ENCODE results near the gene GAL3ST2. TPM values are rescaled to one million over a fixed set of nuclear protein-coding genes. Genes with fewer than 3 reads are reported as not detected.

GAL3ST2 gene
- total RNA-seq (ENCODE audit: low replicate concordance): 0.23 TPM in 1 of 2 replicates, not detected in the other

GRCh38 chr2:241776336-241777169 lies at the start of gene GAL3ST2:
GAL3ST2 (plus strand) TSS chr2:241776822; CDS start chr2:241776956, 134 bp downstream.

GRCh38 chr2:241734467-241735208 lies 42.0 kb upstream of the GAL3ST2 start, which contains the start of gene D2HGDH:
D2HGDH (plus strand) TSS chr2:241734630; CDS start chr2:241735225, 595 bp downstream.

GRCh38 chr2:241808721-241809382 lies 32.2 kb downstream of the GAL3ST2 start, which contains the start of gene NEU4:
NEU4 (plus strand) TSS chr2:241809193; CDS start chr2:241814485, 5,292 bp downstream.

Other genes starting within 250 kb of the GAL3ST2 start
- gene BOK, start 218.1 kb upstream of the GAL3ST2 start, total RNA-seq (ENCODE audit: low replicate concordance): 4.9 and 13.5 TPM in 2 replicates
- gene THAP4, start 139.7 kb upstream of the GAL3ST2 start, total RNA-seq (ENCODE audit: low replicate concordance): 37.7 and 44.8 TPM in 2 replicates
- gene ATG4B, start 139.1 kb upstream of the GAL3ST2 start, total RNA-seq (ENCODE audit: low replicate concordance): 70.1 and 97.0 TPM in 2 replicates
- 8.2 and 20.8 TPM in 2 replicates for gene DTYMK, start 90.0 kb upstream of the GAL3ST2 start, total RNA-seq (ENCODE audit: low replicate concordance)
- 16.3 and 31.9 TPM in 2 replicates for gene ING5, start 74.8 kb upstream of the GAL3ST2 start, total RNA-seq (ENCODE audit: low replicate concordance)
- gene D2HGDH, start 42.2 kb upstream of the GAL3ST2 start, total RNA-seq (ENCODE audit: low replicate concordance): 15.3 and 17.8 TPM in 2 replicates
- gene NEU4, start 32.4 kb downstream of the GAL3ST2 start, total RNA-seq (ENCODE audit: low replicate concordance): not detected in 2 replicates
- not detected in 2 replicates for gene PDCD1, start 82.1 kb downstream of the GAL3ST2 start, total RNA-seq (ENCODE audit: low replicate concordance)
- gene RTP5, start 92.9 kb downstream of the GAL3ST2 start, total RNA-seq (ENCODE audit: low replicate concordance): not detected in 2 replicates